H1 (cell line): Measurements from ENCODE around the gene TTLL9. TPM values are rescaled to one million over a fixed set of nuclear protein-coding genes. Genes with fewer than 3 reads are reported as not detected.

Source experiments
- BCL11A ChIP-seq, 2 experiments: IDR thresholded peaks; one replicate each; pipeline ENCODE4 v1.6.1; 2011; ENCODE audit warnings: low read depth in 2 of 2, low read length in 2 of 2, mild to moderate bottlenecking in 2 of 2
- PHF8 ChIP-seq: fragments of 200-600 bp; sonication (generic); conservative IDR thresholded peaks from 2 replicates; pipeline ENCODE4 v1.7.1; 2012; ENCODE audit warnings: low read depth, mild to moderate bottlenecking, inconsistent platforms, low read length, moderate library complexity
- POU5F1 ChIP-seq: IDR thresholded peaks from 2 replicates; pipeline ENCODE4 v1.6.1; 2011; ENCODE audit warnings: low read depth, mild to moderate bottlenecking, low read length, moderate library complexity
- TAF7 ChIP-seq: optimal IDR thresholded peaks from 2 replicates; pipeline ENCODE3; 2011; ENCODE audit warnings: low read depth, mild to moderate bottlenecking, inconsistent platforms, low read length, moderate library complexity, borderline replicate concordance
- TCF12 ChIP-seq: IDR thresholded peaks from 2 replicates; pipeline ENCODE4 v1.6.1; 2011; ENCODE audit warnings: low read depth, mild to moderate bottlenecking, low read length
- polyA plus RNA-seq, 7 experiments: library from polyadenylated mRNA; depleted of rRNA in 3 of 7; stranded (reverse) in 5 of 7; unstranded in 2 of 7; fragments of >200 nt in 5 of 7; fragments of 200-250 nt in 2 of 7; gene quantifications; 1 replicate in 5 of 7; 2 replicates in 1 of 7; 4 replicates in 1 of 7; pipeline versions ENCODE4 v1.2.1 to v1.2.3, GENCODE V29; 2011 to 2013; ENCODE audit warnings: missing spikeins in 2 of 7, mixed read lengths in 2 of 7
- total RNA-seq: library from RNA; stranded (reverse); fragmentation: NEBNext Ultra II Directional; extraction: Animal tissue kit (Norgen Biotek cat#: 25700); gene quantifications from 2 replicates; pipeline ENCODE4 v1.2.1, GENCODE V29; 2021
- TF ChIP-seq, protein P1 (sequence below): fragments of 300-600 bp; sonication (generic); IDR thresholded peaks from 2 replicates; pipeline ENCODE4 v1.7.1; 2012; ENCODE audit warnings: low read length, moderate library complexity, mild to moderate bottlenecking, inconsistent platforms; ENCODE audit not compliant: insufficient replicate concordance

The TTLL9 gene
- total and polyA plus RNA-seq, 2 of the 8 experiments (the other 6 are each of a cell fraction or from before 2014, with no cell fraction given) = 0.06 TPM; not detected in 1

DNA sequence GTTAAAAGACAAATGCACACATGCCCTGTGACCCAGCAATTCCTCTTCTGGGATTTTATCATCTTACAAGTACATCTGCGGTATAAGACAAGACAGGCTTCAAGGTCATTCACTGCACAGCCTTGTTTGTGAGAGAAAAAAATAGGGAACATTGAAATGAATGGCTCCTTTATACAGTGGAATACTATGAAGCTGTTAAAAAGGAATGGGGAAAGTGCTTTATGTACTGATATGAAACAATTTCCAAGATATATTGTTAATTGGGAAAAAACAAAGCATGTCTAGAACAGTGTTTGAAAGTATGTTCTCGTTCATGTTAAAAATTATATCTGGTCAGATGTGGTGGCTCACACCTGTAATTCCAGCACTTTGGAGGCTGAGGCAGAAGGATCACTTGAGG is 56.1 kb downstream of the TTLL9 start (continued):
- TF ChIP-seq, protein P1, sequence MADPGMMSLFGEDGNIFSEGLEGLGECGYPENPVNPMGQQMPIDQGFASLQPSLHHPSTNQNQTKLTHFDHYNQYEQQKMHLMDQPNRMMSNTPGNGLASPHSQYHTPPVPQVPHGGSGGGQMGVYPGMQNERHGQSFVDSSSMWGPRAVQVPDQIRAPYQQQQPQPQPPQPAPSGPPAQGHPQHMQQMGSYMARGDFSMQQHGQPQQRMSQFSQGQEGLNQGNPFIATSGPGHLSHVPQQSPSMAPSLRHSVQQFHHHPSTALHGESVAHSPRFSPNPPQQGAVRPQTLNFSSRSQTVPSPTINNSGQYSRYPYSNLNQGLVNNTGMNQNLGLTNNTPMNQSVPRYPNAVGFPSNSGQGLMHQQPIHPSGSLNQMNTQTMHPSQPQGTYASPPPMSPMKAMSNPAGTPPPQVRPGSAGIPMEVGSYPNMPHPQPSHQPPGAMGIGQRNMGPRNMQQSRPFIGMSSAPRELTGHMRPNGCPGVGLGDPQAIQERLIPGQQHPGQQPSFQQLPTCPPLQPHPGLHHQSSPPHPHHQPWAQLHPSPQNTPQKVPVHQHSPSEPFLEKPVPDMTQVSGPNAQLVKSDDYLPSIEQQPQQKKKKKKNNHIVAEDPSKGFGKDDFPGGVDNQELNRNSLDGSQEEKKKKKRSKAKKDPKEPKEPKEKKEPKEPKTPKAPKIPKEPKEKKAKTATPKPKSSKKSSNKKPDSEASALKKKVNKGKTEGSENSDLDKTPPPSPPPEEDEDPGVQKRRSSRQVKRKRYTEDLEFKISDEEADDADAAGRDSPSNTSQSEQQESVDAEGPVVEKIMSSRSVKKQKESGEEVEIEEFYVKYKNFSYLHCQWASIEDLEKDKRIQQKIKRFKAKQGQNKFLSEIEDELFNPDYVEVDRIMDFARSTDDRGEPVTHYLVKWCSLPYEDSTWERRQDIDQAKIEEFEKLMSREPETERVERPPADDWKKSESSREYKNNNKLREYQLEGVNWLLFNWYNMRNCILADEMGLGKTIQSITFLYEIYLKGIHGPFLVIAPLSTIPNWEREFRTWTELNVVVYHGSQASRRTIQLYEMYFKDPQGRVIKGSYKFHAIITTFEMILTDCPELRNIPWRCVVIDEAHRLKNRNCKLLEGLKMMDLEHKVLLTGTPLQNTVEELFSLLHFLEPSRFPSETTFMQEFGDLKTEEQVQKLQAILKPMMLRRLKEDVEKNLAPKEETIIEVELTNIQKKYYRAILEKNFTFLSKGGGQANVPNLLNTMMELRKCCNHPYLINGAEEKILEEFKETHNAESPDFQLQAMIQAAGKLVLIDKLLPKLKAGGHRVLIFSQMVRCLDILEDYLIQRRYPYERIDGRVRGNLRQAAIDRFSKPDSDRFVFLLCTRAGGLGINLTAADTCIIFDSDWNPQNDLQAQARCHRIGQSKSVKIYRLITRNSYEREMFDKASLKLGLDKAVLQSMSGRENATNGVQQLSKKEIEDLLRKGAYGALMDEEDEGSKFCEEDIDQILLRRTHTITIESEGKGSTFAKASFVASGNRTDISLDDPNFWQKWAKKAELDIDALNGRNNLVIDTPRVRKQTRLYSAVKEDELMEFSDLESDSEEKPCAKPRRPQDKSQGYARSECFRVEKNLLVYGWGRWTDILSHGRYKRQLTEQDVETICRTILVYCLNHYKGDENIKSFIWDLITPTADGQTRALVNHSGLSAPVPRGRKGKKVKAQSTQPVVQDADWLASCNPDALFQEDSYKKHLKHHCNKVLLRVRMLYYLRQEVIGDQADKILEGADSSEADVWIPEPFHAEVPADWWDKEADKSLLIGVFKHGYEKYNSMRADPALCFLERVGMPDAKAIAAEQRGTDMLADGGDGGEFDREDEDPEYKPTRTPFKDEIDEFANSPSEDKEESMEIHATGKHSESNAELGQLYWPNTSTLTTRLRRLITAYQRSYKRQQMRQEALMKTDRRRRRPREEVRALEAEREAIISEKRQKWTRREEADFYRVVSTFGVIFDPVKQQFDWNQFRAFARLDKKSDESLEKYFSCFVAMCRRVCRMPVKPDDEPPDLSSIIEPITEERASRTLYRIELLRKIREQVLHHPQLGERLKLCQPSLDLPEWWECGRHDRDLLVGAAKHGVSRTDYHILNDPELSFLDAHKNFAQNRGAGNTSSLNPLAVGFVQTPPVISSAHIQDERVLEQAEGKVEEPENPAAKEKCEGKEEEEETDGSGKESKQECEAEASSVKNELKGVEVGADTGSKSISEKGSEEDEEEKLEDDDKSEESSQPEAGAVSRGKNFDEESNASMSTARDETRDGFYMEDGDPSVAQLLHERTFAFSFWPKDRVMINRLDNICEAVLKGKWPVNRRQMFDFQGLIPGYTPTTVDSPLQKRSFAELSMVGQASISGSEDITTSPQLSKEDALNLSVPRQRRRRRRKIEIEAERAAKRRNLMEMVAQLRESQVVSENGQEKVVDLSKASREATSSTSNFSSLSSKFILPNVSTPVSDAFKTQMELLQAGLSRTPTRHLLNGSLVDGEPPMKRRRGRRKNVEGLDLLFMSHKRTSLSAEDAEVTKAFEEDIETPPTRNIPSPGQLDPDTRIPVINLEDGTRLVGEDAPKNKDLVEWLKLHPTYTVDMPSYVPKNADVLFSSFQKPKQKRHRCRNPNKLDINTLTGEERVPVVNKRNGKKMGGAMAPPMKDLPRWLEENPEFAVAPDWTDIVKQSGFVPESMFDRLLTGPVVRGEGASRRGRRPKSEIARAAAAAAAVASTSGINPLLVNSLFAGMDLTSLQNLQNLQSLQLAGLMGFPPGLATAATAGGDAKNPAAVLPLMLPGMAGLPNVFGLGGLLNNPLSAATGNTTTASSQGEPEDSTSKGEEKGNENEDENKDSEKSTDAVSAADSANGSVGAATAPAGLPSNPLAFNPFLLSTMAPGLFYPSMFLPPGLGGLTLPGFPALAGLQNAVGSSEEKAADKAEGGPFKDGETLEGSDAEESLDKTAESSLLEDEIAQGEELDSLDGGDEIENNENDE = no peak
- TF ChIP-seq POU5F1 (no peak), BCL11A (IDR thresholded peaks at IDR 0.05; ENCODE audit: low read depth in 2 of 2, low read length in 2 of 2) (no peak), TAF7 (no peak), TCF12 (no peak), PHF8 (no peak)
